NCI-H460 (cell line): ENCODE data around the gene HSPB6. TPM values are rescaled to one million over a fixed set of nuclear protein-coding genes. Genes with fewer than 3 reads are reported as not detected.
"Not testable (repeated sequence)": the region's sequence is repeated elsewhere in the genome, so short reads cannot be mapped to it uniquely, and the experiment has no call there.

Experiments
- DNase-seq: peaks from one replicate; pipeline ENCODE4 v3.0.0-alpha.2; 2016; ENCODE audit warnings: low read depth; ENCODE audit errors: extremely low read depth
- polyA plus RNA-seq: library from polyadenylated mRNA; depleted of rRNA; stranded (reverse); fragments of >200 nt; gene quantifications from 2 replicates; pipeline ENCODE4 v1.2.3, GENCODE V29; 2014; cell fraction: nucleus; rRNA removed
- total RNA-seq: library from RNA; depleted of rRNA; stranded (reverse); fragments of >200 nt; shearing (Covaris generic); gene quantifications from 2 replicates; pipeline ENCODE4 v1.2.3, GENCODE V29; 2014; rRNA removed

HSPB6 gene
- total RNA-seq, result 3.7 and 6.7 TPM in 2 replicates
- 10.4 and 16.0 TPM in 2 replicates for polyA plus RNA-seq

DNA sequence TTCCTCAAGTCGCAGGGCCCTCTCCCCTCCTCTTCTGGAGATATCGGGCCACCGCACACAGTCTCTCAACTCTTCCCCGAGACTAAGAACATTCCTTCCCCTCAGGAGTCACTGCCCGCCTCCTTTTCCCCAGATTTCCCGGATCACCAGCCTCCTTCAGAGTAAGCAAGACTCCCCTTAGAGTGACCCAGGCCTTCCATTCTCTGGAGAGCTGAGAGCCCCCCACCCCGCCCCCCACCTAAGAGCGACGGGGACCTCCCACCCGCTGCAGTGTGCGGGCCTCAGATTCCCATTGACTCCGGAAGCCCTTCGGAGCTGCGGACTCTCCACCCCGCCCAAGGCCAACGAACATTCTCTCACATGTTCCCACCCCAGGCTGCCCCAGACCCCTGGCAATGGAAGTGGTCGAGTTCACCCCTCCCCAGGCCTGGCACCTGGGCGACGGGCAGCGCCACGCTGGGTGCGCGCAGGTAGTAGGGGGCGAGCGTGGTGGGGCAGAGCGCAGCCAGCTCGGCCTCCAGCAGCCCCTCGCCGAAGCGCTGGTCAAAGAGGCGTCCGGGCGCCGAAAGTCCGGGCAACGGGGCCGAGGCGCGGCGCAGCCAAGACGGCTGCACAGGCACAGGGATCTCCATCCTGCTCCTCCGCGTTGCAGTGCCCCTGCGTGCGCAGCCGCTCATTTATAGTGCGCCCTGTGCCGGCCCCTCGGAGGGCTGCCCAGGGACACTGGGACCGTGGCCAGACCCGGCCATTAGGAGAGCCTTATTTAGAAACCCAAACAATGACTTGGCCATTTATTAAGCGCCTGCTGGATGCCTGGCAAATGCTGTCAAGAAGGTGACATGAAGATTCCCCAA lies at the start of gene HSPB6:
Gene HSPB6, minus strand, starts transcription at position 653 of the 854 bp plus-strand sequence. Its CDS starts 21 bp downstream, at position 632.
- DNase-seq, result no peak

GRCh38 chr19:35806597-35806996 lies 49.8 kb upstream of the HSPB6 start:
- no peak for DNase-seq

GRCh38 chr19:35805526-35806102 lies 48.8 kb upstream of the HSPB6 start:
- DNase-seq, result no peak

DNA sequence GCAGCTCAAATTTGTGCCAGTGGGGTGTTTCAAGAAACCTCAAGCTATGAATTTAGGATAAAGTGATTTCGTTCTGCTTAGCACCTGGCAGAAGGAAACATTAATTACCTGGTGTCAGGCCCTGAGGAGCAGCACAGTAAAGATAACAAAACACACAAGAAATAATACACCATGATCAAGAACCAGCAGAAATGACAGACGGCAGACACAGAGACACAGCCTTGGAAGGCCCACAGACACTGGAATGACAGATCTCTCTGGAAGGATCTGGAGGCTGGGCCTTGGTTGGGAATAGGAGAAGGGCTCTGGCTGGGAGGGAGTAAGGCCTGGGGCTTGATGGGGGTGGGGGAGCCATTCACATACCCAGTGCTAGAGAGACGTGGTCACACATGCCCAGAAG lies 45.0 kb upstream of the HSPB6 start:
- no peak for DNase-seq

DNA sequence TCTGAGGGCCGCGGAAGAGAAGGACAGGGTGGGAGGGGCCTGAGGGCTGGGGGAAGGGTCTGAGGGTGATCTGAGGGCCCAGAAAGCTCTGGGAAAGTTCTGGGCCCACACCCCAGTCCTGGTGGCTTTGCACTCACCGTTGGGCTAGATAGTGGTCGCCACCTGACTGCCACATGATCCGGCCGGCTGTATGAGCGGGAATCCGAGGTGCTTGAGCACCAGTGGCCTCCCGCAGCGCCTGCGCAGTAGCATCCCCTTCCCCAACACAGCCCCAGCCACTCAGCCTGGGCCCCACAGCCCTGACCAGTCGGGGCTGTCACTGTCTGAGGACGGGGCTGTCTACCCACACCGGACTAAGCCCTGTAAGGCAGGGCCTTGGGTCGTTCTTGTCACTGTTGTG lies 40.8 kb upstream of the HSPB6 start:
- DNase-seq, result no peak

- DNase-seq, result no peak
Observed at GRCh38 chr19:35796645-35797542, 40.1 kb upstream of the HSPB6 start.

DNA sequence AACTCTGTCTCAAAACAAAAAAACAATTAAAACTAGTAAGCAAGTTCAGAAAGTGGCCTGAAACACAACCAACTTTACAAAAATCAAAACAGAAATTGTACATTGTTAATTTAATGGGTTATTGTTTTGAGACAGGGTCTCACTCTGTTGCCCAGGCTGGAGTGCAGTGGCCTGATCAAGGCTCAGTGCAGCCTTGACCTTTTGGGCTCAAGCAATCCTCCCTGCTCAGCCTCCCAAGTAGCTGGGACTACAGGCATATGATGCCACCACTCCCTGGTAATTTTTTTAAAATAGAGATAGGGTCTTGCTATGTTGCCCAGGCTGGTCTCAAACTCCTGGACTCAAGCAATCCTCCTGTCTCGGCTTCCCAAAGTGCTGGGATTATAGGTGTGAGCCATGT lies 38.7 kb upstream of the HSPB6 start:
- not testable (repeated sequence) for DNase-seq

- no peak for DNase-seq
Observed at GRCh38 chr19:35793381-35794165, 36.7 kb upstream of the HSPB6 start.

DNA sequence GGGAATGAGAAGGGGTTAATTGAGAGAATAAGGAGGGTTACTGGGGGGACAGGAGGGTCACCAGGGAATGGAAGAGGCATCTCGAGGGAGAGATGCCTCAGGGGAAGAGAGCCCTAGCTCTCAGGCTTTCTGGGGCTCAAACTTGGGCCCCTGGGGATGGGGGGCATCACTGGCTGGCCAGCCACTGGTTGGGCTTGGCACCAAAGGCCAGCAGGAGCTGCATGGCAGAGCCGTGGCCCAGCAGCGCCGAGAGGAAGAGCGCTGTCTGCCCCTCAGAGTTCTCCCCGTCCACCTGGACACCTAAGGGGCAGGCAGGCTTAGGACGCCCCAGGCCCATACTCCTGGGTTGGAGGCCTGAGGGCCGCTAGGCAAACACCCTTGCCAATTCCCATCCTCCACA lies 36.1 kb upstream of the HSPB6 start:
- DNase-seq, result no peak

GRCh38 chr19:35792312-35792711 lies 35.5 kb upstream of the HSPB6 start:
- DNase-seq, result no peak

GRCh38 chr19:35791814-35792279 lies 35.0 kb upstream of the HSPB6 start:
- DNase-seq, result no peak

DNA sequence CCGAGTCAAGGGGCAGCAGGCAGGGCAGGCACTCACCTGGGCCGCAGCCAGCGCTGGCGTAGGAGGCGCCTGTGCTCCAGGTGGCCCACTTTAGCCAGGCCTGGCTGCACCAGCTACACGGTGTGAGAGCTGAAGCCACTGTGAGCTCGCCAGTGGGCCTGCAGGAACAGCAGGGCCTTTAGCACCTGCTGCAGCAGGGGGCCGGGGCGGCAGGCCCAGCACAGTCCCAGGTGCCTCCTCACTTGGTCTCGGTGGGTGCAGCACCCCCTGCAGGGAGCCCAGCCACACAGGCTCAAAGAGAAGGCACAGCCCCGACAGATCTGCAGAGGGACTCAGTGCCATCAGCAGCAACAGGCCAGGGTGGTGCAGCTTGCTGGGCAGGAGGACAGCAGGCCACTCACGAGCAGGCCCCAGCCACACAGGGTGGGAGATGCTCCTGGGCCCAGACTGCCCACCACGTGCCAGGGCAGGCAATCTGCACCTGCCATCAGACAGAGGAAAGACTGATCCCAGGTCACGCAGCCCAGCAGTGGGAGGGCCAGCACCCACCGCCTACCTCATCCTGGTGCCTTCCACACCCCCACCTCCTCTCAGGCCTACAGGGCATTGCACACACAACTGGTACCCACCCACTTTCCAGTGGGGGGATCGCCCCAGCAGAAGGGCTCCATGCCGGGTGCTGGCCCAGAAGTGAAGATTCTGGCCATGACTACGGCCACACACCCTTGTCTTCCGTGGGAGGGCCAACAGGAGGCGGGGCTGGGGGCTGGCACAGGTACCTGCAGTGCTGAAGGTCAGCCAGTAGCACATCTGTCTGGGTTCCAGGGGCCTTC lies 34.4 kb upstream of the HSPB6 start:
- DNase-seq, result no peak

GRCh38 chr19:35789978-35790944 lies 33.4 kb upstream of the HSPB6 start:
- DNase-seq, result no peak

DNA sequence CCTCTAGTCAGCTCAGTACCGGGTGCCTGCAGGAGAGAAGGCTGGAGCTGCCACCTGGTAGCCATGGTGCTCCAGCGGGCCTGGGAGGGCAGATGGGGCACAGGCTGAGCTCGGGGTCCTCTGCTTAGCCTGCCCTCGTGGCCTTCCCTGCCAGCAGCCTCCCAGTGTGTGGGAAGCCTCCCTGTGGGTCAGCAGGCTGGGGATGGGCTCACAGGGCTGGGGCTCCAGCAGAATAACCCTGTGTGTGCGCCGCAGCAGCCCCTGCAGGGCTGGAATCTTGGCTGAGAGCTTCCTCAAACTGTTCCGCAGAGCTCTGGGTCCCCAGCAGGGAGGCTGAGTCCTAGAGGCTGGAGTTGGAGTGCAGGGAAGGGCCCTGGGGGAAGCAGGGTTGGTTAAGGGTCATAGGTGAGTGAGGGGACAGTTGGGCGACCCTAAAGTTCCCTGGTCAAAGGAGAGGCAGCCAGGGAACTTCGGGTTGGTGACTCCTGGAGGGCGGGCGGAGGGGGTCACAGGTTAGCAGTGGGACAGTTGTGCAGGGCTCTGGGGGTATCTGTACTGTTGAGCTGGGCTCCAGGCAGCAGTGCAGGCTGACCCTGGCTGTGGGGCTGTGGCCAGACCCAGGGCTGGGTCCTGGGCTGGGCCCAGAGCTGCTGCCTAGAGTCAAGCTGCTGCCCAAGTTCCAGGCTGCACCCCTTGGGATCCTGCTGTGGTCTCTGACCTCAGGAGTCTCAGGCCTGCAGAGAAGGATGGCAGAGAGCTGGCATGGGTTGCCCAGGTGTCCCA lies 32.6 kb upstream of the HSPB6 start:
- no peak for DNase-seq

DNA sequence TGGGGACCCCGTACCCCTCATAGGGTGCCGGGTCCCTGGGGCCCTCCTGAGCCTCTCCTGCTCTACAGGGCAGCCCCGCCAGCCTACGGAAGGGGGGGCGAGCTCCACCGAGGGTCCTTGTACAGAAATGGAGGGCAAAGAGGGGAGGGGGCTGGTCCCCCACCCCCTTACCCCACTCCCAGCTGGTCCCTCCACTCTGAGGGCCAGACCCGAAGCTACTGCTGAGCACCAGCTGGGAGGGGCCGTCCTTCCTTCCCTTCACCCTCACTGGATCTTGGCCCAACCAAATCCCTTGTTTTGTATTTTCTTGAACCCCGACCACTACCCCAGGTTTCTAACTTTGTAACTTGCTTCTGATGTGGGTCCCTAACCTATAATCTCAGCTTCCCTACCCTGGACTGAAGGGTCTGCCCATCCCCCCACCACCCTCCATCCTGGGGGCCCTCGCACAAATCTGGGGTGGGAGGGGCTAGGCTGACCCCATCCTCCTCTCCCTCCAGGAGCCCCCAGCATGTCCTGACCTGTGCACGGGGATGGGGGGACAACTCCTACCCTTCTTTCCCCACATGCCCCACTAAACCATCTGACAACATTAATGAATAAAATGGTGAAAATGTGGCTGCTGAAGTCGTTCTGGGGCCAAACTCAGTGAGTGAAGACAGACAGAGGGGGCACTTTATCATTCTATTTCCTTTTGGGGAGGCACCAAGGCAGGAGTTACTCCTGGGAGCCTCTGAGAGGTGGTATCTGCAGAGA lies 31.6 kb upstream of the HSPB6 start:
- DNase-seq, result no peak

DNA sequence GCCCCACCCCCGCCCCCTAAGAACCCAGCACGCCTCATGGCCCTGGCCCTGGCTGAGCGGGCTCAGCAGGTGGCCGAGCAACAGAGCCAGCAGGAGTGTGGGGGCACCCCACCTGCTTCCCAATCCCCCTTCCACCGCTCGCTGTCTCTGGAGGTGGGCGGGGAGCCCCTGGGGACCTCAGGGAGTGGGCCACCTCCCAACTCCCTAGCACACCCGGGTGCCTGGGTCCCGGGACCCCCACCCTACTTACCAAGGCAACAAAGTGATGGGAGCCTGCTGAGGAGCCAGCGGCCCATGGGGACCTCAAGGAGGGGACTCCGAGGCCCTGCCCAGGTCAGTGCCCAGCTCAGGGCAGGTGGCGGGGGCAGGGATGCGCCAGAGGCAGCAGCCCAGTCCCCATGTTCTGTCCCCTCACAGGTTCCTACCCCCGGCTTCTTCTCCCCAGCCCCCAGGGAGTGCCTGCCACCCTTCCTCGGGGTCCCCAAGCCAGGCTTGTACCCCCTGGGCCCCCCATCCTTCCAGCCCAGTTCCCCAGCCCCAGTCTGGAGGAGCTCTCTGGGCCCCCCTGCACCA lies 30.5 kb upstream of the HSPB6 start:
- no peak for DNase-seq
